Measurements from ENCODE around the gene RAB13.

DNA sequence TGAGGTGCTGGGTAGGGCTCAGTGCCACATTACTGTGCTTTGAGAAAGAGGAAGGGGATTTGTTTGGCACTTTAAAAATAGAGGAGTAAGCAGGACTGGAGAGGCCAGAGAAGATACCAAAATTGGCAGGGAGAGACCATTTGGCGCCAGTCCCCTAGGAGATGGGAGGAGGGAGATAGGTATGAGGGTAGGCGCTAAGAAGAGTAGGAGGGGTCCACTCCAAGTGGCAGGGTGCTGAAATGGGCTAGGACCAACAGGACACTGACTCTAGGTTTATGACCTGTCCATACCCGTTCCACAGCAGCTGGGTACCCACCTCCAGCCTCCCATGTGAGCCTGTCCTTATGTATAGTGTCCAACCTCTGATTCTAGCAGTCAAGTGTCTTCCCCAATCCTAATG lies 26.7 kb downstream of the RAB13 start:
- TF ChIP-seq, protein P1, sequence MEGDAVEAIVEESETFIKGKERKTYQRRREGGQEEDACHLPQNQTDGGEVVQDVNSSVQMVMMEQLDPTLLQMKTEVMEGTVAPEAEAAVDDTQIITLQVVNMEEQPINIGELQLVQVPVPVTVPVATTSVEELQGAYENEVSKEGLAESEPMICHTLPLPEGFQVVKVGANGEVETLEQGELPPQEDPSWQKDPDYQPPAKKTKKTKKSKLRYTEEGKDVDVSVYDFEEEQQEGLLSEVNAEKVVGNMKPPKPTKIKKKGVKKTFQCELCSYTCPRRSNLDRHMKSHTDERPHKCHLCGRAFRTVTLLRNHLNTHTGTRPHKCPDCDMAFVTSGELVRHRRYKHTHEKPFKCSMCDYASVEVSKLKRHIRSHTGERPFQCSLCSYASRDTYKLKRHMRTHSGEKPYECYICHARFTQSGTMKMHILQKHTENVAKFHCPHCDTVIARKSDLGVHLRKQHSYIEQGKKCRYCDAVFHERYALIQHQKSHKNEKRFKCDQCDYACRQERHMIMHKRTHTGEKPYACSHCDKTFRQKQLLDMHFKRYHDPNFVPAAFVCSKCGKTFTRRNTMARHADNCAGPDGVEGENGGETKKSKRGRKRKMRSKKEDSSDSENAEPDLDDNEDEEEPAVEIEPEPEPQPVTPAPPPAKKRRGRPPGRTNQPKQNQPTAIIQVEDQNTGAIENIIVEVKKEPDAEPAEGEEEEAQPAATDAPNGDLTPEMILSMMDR (conservative IDR thresholded peaks at IDR 0.05; ENCODE audit: low read depth, low read length): no peak
- TF ChIP-seq EZH2 (IDR thresholded peaks at IDR 0.05; ENCODE audit: low read length, unreplicated experiment): no peak

All from PC-3 (cell line).